Caco-2 (cell line): ENCODE results near the gene ADISSP. TPM values are rescaled to one million over a fixed set of nuclear protein-coding genes. Genes with fewer than 3 reads are reported as not detected.

Source experiments
- Bru-seq: library from RNA; stranded (reverse); fragments of 400-500 nt; gene quantifications from one replicate; lab custom pipeline; 2021; lab: Mats Ljungman, UMichigan
- BruChase-seq, 2 experiments: library from RNA; stranded (reverse); fragments of 400-500 nt; gene quantifications; one replicate each; lab custom pipeline; 2021; lab: Mats Ljungman, UMichigan
- BruUV-seq: library from RNA; stranded (reverse); fragments of 400-500 nt; replicated peaks from 2 replicates; lab custom pipeline; 2021; lab: Mats Ljungman, UMichigan
- CTCF ChIA-PET: fragments of 300-600 bp; sonication (Branson Sonifier 250); formaldehyde crosslinking; loops from one replicate; lab custom pipeline; 2022; ENCODE audit warnings: antibody characterized with exemption; lab: Charles Lee
- POLR2A ChIA-PET: fragments of 300-600 bp; sonication (Branson Sonifier 250); formaldehyde crosslinking; loops from one replicate; lab custom pipeline; 2022; ENCODE audit warnings: antibody characterized with exemption; lab: Charles Lee
- DNase-seq, 2 experiments: peaks; one replicate each; pipeline versions ENCODE4 v3.0.0 to v3.0.0-alpha.2; 2020 to 2022
- H3K27me3 ChIP-seq: replicated peaks from 2 replicates; pipeline ENCODE4 v1.6.0; 2011; ENCODE audit warnings: low read length; ENCODE audit not compliant: control insufficient read depth, insufficient read depth
- H3K36me3 ChIP-seq: 2 replicates; pipeline ENCODE4 v1.5.1; 2011; ENCODE audit warnings: low read length; ENCODE audit not compliant: control insufficient read depth, insufficient read depth
- H3K4me1 ChIP-seq: fragments of 250-450 bp; sonication (Bioruptor Pico); 2 replicates; pipeline ENCODE4 v1.5.1; 2020; ENCODE audit warnings: mild to moderate bottlenecking
- H3K4me3 ChIP-seq: 2 replicates; pipeline ENCODE4 v1.5.1; 2011; ENCODE audit warnings: low read depth, mild to moderate bottlenecking, control low read depth, low read length
- H3K9me3 ChIP-seq: fragments of 250-450 bp; sonication (Bioruptor Pico); 2 replicates; pipeline ENCODE4 v1.5.1; 2020; ENCODE audit warnings: mild to moderate bottlenecking, moderate library complexity
- H3K27ac Mint-ChIP-seq: one replicate; pipeline ENCODE4 v1.8.0; 2022; ENCODE audit warnings: mixed read lengths; ENCODE audit not compliant: unreplicated experiment
- H3K27me3 Mint-ChIP-seq: one replicate; pipeline ENCODE4 v1.8.0; 2022; ENCODE audit warnings: mixed read lengths; ENCODE audit not compliant: insufficient read depth, unreplicated experiment
- H3K36me3 Mint-ChIP-seq: one replicate; pipeline ENCODE4 v1.8.0; 2022; ENCODE audit warnings: mild to moderate bottlenecking, mixed read lengths; ENCODE audit not compliant: insufficient read depth, unreplicated experiment
- H3K4me1 Mint-ChIP-seq: one replicate; pipeline ENCODE4 v1.8.0; 2022; ENCODE audit warnings: low read depth, mixed read lengths; ENCODE audit not compliant: unreplicated experiment
- H3K4me3 Mint-ChIP-seq: one replicate; pipeline ENCODE4 v1.8.0; 2022; ENCODE audit warnings: mild to moderate bottlenecking, moderate library complexity, mixed read lengths; ENCODE audit not compliant: unreplicated experiment
- H3K9me3 Mint-ChIP-seq: one replicate; pipeline ENCODE4 v1.8.0; 2022; ENCODE audit warnings: mixed read lengths; ENCODE audit not compliant: unreplicated experiment
- CTCF ChIP-seq, 2 experiments: fragments of 200-600 bp in 1 of 2; IDR thresholded peaks; 1 replicate in 1 of 2; 2 replicates in 1 of 2; pipeline versions ENCODE4 v1.5.1 to v1.8.0; 2011 to 2022; ENCODE audit warnings: antibody characterized with exemption in 1 of 2, control low read depth in 1 of 2, inconsistent platforms in 1 of 2, low read depth in 1 of 2, low read length in 1 of 2, mild to moderate bottlenecking in 1 of 2, moderate library complexity in 1 of 2; ENCODE audit not compliant: insufficient read depth in 1 of 2, severe bottlenecking in 1 of 2, unreplicated experiment in 1 of 2
- intact Hi-C: fragments of 100-400 bp; cut with micrococcal nuclease; formaldehyde crosslinking; loops from one replicate; pipeline ENCODE4 v1.10.0; 2022; ENCODE audit not compliant: unreplicated experiment
- long read RNA-seq: library from polyadenylated mRNA; stranded (forward); transcript quantifications from one replicate; pipeline ENCODE4 v2.0.0, GENCODE V29; 2022
- total RNA-seq: library from RNA; stranded (reverse); gene quantifications from 2 replicates; pipeline ENCODE4 v1.2.3, GENCODE V29; 2022

The ADISSP gene
- total RNA-seq (54.7 and 56.1 TPM in 2 replicates), Bru-seq, nascent RNA (percentile 58 among the genes with signal in this experiment), BruChase-seq, experiment 1, labeled RNA remaining after a 2-hour chase (percentile 62 among the genes with signal in this experiment), BruChase-seq, experiment 2, labeled RNA remaining after a 6-hour chase (percentile 63 among the genes with signal in this experiment)
- long read RNA-seq, transcript C20orf27-202 (6 exons, 1,886 nt), result major isoform, 97 of 124 reads
- long read RNA-seq, partial matches to known transcripts, result 17 of 124 reads
- long read RNA-seq, other reads (novel, unspliced or antisense), result 8 of 124 reads

DNA sequence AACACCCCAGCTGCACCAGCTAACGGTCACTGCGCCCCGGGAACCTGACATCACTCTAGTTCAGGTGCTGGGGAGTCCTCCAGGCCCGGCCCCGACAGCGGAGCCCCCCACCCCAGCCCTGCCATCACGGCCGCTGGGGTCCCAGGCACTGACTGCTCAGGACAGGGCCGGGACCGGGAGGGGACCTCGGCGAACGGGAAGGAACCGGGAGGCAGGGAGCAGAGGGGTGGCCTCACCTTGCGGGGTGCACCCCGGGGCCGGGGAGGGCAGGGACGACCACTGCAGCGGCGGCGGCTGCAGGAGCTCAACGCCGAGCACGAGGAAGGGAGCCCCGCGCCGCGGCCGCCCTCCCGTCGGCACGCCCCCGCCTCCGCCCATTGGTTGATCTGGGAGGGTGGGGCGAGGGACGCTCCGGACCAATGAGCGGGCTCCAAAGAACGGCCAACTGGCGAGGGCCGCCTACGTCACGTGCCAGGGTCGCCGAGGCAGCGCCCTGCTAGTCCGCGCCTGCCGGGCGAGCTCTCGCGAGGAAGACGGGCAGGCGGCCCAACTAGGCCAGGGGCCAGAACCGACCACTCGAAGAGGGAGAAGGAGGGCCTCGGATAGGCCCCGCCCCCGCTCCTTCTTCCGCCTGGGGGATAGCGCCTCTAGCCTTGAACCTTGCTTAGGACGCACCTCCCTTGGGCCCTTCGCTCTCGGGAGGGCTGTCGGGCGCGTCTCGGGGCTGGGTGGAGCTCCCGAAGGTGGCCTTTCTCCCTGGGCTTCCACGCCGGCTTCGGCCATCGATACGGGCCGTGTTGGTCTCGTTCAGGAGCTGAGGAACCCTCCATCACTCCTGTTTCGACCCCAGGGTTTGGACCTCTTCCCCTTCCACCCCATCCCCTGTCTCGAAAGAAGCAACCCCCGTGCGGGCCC is at the start of gene ADISSP:
Gene ADISSP, minus strand, starts transcription at position 327 of the 915 bp plus-strand sequence. CDS start 7,653 bp downstream, outside the sequence.
- ChIA-PET POLR2A (interaction anchor here (0.5 to 1.9 kb wide), 10 partner anchors 13 to 91 kb away, joined by 3 to 11 read pairs (median 5); partner anchors contain the start of genes AP5S1, CDC25B, CENPB and SPEF1), CTCF (interaction anchor here (0.7 to 3.8 kb wide), 21 partner anchors 11 to 409 kb away, joined by 3 to 49 read pairs (median 9); partner anchors contain the start of genes AP5S1, CENPB and SPEF1)
- Histone ChIP-seq H3K9me3 (no peaks in the 10 kb centered on the region), H3K27me3 (no peaks in the 10 kb centered on the region), H3K4me1 (peaks cover 11% of the 10 kb centered on the region), H3K36me3 (no peaks in the 10 kb centered on the region), H3K4me3 (peak within 1 kb of the TSS; percentile 91)
- Mint-ChIP-seq H3K9me3 (no peaks in the 10 kb centered on the region), H3K4me1 (peaks cover 7% of the 10 kb centered on the region), H3K27me3 (no peaks in the 10 kb centered on the region), H3K27ac (peak within 1 kb of the TSS; percentile 90), H3K4me3 (peak within 1 kb of the TSS; percentile 90), H3K36me3 (peaks cover 8% of the 10 kb centered on the region)
- DNase-seq, result peak; percentile 99
- BruUV-seq, result no TSS peak
- intact Hi-C loops, result loop anchor here (1.0 to 2.0 kb wide), 4 partner anchors 14 to 91 kb away; partner anchors contain the start of gene SPEF1
- TF ChIP-seq CTCF (IDR thresholded peaks at IDR 0.05; ENCODE audit: insufficient read depth in 1 of 2, low read depth in 1 of 2, low read length in 1 of 2, severe bottlenecking in 1 of 2, unreplicated experiment in 1 of 2), result peak in 1 of 2 experiments; percentile 29

GRCh38 chr20:3815703-3816315 is 48.3 kb upstream of the ADISSP start:
- H3K4me1 ChIP-seq, result peaks cover 24% of the 10 kb centered on the region
- no peaks in the 10 kb centered on the region for H3K9me3 ChIP-seq
- POLR2A ChIA-PET, result no interaction called here
- Mint-ChIP-seq H3K36me3 (peaks cover 26% of the 10 kb centered on the region), H3K4me3 (no peak overlapping the region), H3K27ac (no peak overlapping the region), H3K9me3 (no peaks in the 10 kb centered on the region), H3K27me3 (no peaks in the 10 kb centered on the region), H3K4me1 (no peaks in the 10 kb centered on the region)
- intact Hi-C loops, result no loop called here
- DNase-seq, result no peak
- BruUV-seq, result no TSS peak
- no peaks in the 10 kb centered on the region for H3K36me3 ChIP-seq
- H3K4me3 ChIP-seq, result no peak overlapping the region
- no peaks in the 10 kb centered on the region for H3K27me3 ChIP-seq
- TF ChIP-seq CTCF (IDR thresholded peaks at IDR 0.05; ENCODE audit: insufficient read depth in 1 of 2, low read depth in 1 of 2, low read length in 1 of 2, severe bottlenecking in 1 of 2, unreplicated experiment in 1 of 2), result no peak
- CTCF ChIA-PET, result no interaction called here
